Measurements from ENCODE around the gene SOBP.

Gene SOBP

DNA sequence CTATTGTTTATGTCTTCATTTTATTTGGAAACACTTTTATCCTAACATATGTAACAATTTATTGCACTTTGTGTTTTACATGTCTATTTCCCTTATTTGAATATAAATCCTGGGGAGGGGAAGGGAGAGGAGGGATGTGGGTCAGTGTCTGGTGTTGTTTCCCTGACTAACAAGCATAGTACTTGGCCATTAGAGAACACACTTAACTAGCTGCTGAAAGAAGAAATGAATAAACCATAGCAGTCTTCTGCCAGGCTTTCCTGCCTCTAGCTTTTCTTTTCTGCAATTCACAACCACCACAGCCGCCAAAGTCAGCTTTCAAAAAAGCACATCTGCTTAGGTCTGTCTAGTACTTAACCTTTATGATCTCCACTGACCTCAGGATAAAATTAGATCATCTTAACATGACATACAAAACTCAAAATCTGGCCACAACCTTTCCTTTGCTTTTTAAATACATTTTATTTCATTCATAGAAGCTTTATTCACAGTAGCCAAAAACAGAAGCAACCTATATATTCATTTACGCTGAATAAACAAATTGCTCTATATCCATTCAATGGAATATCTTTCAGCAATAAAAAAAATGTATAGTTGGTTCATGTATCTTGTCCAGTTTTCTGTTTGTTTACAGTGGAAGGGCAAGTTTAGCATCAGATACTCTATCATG lies 46.8 kb upstream of the SOBP start:
- no peaks in the 10 kb centered on the region for H4K20me1 ChIP-seq (ENCODE audit: insufficient read depth)
- no peak overlapping the region for H3K4me3 ChIP-seq (IDR thresholded peaks at IDR 0.05; ENCODE audit: insufficient read depth, low read depth, low read length)
- no peaks in the 10 kb centered on the region for H3K79me2 ChIP-seq (ENCODE audit: insufficient read depth, low read depth)
- H3K9ac ChIP-seq = no peak overlapping the region
- no peak overlapping the region for H2AFZ ChIP-seq (ENCODE audit: low read depth)
- no peaks in the 10 kb centered on the region for H3K36me3 ChIP-seq (ENCODE audit: insufficient read depth)
- H3K4me2 ChIP-seq = no peak overlapping the region
- no peak overlapping the region for H3K27ac ChIP-seq
- H3K4me1 ChIP-seq (ENCODE audit: low read depth, poor library complexity, severe bottlenecking) = no peaks in the 10 kb centered on the region
- TF ChIP-seq, protein P1, sequence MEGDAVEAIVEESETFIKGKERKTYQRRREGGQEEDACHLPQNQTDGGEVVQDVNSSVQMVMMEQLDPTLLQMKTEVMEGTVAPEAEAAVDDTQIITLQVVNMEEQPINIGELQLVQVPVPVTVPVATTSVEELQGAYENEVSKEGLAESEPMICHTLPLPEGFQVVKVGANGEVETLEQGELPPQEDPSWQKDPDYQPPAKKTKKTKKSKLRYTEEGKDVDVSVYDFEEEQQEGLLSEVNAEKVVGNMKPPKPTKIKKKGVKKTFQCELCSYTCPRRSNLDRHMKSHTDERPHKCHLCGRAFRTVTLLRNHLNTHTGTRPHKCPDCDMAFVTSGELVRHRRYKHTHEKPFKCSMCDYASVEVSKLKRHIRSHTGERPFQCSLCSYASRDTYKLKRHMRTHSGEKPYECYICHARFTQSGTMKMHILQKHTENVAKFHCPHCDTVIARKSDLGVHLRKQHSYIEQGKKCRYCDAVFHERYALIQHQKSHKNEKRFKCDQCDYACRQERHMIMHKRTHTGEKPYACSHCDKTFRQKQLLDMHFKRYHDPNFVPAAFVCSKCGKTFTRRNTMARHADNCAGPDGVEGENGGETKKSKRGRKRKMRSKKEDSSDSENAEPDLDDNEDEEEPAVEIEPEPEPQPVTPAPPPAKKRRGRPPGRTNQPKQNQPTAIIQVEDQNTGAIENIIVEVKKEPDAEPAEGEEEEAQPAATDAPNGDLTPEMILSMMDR (conservative IDR thresholded peaks at IDR 0.05; ENCODE audit: low read depth, low read length) = no peak
- no peaks in the 10 kb centered on the region for H3K27me3 ChIP-seq (ENCODE audit: insufficient read depth, low read depth)

DNA sequence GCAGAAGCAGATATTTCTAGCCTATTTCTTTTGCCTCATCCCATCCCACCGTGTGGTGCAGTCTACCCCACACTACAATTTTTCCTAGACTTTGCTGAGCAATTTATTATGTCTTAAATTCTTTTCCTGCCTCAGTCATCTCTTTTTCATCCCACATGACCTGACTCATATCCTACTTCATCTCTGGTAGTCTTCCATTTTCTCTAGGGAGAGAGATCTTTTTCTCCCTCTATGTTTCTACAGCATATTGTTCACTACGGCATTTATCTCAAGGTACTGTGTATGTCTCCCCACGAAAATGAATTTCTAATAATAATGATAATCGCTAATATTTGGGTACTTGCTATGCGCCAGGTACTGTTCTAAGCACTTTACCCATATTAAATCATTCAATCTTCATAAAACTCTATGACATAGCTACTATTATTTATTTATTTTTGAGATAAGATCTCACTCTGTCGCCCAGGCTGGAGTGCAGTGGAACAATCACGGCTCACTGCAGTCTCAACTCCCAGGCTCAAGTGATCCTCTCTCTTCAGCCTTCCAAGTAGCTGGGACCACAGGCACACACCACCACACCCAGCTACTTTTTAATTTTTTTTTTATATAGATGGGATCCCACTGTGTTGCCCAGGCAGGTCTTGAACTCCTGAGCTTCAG lies 46.2 kb upstream of the SOBP start:
- TF ChIP-seq, protein P1 (conservative IDR thresholded peaks at IDR 0.05; ENCODE audit: low read depth, low read length) = no peak
- Histone ChIP-seq H4K20me1 (ENCODE audit: insufficient read depth) (no peaks in the 10 kb centered on the region), H3K27me3 (ENCODE audit: insufficient read depth, low read depth) (no peaks in the 10 kb centered on the region), H3K4me2 (no peak overlapping the region), H3K27ac (no peak overlapping the region), H3K4me1 (ENCODE audit: low read depth, poor library complexity, severe bottlenecking) (no peaks in the 10 kb centered on the region), H3K4me3 (IDR thresholded peaks at IDR 0.05; ENCODE audit: insufficient read depth, low read depth, low read length) (no peak overlapping the region), H3K79me2 (ENCODE audit: insufficient read depth, low read depth) (no peaks in the 10 kb centered on the region), H3K9ac (no peak overlapping the region), H2AFZ (ENCODE audit: low read depth) (no peak overlapping the region), H3K36me3 (ENCODE audit: insufficient read depth) (no peaks in the 10 kb centered on the region)

DNA sequence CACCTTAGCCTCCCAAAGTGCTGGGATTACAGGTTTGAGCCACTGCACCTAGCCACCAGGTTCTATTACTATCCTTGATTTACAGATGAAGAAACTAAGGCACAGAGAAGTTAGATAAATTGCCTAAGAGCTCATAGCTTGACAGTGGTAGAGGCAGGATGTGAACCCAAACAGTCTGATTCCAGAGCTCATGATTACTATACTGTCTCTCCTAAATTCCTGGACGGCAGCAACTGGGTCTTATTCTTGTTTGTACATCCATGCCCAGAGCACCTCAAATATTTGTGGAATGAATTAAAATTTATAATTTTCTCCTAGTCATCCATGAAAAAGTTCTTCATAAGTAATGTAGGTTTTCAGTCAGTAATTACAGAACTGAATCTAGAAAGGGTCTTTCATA lies 45.6 kb upstream of the SOBP start:
- Histone ChIP-seq H3K27me3 (ENCODE audit: insufficient read depth, low read depth) (no peaks in the 10 kb centered on the region), H3K79me2 (ENCODE audit: insufficient read depth, low read depth) (no peaks in the 10 kb centered on the region), H3K4me1 (ENCODE audit: low read depth, poor library complexity, severe bottlenecking) (no peaks in the 10 kb centered on the region), H4K20me1 (ENCODE audit: insufficient read depth) (no peaks in the 10 kb centered on the region), H3K36me3 (ENCODE audit: insufficient read depth) (no peaks in the 10 kb centered on the region), H2AFZ (ENCODE audit: low read depth) (no peak overlapping the region), H3K27ac (no peak overlapping the region), H3K4me2 (no peak overlapping the region), H3K4me3 (IDR thresholded peaks at IDR 0.05; ENCODE audit: insufficient read depth, low read depth, low read length) (no peak overlapping the region), H3K9ac (no peak overlapping the region)
- TF ChIP-seq, protein P1 (conservative IDR thresholded peaks at IDR 0.05; ENCODE audit: low read depth, low read length) = no peak

DNA sequence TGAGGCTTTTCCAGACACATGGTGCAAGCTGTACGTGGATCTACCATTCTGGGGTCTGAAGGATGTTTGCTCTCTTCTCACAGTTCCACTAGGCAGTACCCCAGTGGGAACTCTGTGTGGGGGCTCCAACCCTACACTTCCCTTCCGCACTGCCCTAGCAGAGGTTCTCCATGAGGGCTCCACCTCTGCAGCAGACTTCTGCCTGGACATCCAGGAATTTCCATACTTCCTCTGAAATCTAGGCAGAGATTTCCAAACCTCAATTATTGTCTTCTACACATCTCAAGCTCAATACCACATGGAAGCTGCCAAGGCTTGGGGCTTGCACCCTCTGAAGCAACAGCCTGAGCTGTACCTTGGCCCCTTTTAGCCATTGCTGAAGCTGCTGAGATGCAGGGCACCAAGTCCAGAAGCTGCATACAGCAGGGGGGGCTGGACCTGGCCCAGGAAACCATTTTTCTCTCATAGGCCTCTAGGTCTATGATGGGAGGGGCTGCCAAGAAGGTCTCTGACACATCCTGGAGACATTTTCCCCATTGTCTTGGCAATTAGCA lies 42.2 kb upstream of the SOBP start:
- Histone ChIP-seq H2AFZ (ENCODE audit: low read depth) (no peak overlapping the region), H3K4me2 (no peak overlapping the region), H3K9ac (no peak overlapping the region), H4K20me1 (ENCODE audit: insufficient read depth) (no peaks in the 10 kb centered on the region), H3K4me3 (IDR thresholded peaks at IDR 0.05; ENCODE audit: insufficient read depth, low read depth, low read length) (no peak overlapping the region), H3K4me1 (ENCODE audit: low read depth, poor library complexity, severe bottlenecking) (no peaks in the 10 kb centered on the region), H3K27me3 (ENCODE audit: insufficient read depth, low read depth) (no peaks in the 10 kb centered on the region), H3K79me2 (ENCODE audit: insufficient read depth, low read depth) (no peaks in the 10 kb centered on the region), H3K27ac (no peak overlapping the region), H3K36me3 (ENCODE audit: insufficient read depth) (no peaks in the 10 kb centered on the region)
- TF ChIP-seq, protein P1 (conservative IDR thresholded peaks at IDR 0.05; ENCODE audit: low read depth, low read length) = no peak

Measured in KMS-11 (cell line).